Upper lobe of right lung (tissue), 1 donor: Measurements from ENCODE around the gene RAB40A. TPM values are rescaled to one million over a fixed set of nuclear protein-coding genes. Genes with fewer than 3 reads are reported as not detected.

Source experiments
- ATAC-seq: fragments of 200-7000 bp; cut with Tn5 transposase; one replicate; pipeline ENCODE4 v1.9.1; 2020; ENCODE audit warnings: mild to moderate bottlenecking, moderate library complexity
- DNase-seq: peaks from one replicate; pipeline ENCODE4 v3.0.0-alpha.2; 2020
- H3K27ac ChIP-seq: fragments of 200-600 bp; one replicate; pipeline ENCODE4 v1.8.0; 2022
- H3K27me3 ChIP-seq: fragments of 200-600 bp; one replicate; pipeline ENCODE4 v1.8.0; 2022; ENCODE audit warnings: mild to moderate bottlenecking
- H3K36me3 ChIP-seq: fragments of 200-600 bp; one replicate; pipeline ENCODE4 v1.8.0; 2022
- H3K4me1 ChIP-seq: fragments of 200-600 bp; one replicate; pipeline ENCODE4 v1.8.0; 2022
- H3K4me3 ChIP-seq: fragments of 200-600 bp; one replicate; pipeline ENCODE4 v1.8.0; 2022; ENCODE audit warnings: mild to moderate bottlenecking
- H3K9me3 ChIP-seq: fragments of 200-600 bp; one replicate; pipeline ENCODE4 v1.8.0; 2022
- intact Hi-C: fragments of 100-400 bp; cut with DNase I; formaldehyde crosslinking; loops from one replicate; pipeline ENCODE4 v1.11.0; 2022
- total RNA-seq: library from RNA; stranded (reverse); fragmentation: NEBNext Ultra II Directional; extraction: Animal tissue kit (Norgen Biotek cat#: 25700); gene quantifications from one replicate; pipeline ENCODE4 v1.2.1, GENCODE V29; 2021
- TF ChIP-seq, protein P1 (sequence below): fragments of 200-600 bp; IDR thresholded peaks from one replicate; pipeline ENCODE4 v1.8.0; 2022; ENCODE audit warnings: antibody characterized with exemption
- donor health status: DM: no; HTN: yes; CAD: no; lungs with severe emphysema.

RAB40A gene
- total RNA-seq, 1 donor from 2014 or later: 1.1 TPM

DNA sequence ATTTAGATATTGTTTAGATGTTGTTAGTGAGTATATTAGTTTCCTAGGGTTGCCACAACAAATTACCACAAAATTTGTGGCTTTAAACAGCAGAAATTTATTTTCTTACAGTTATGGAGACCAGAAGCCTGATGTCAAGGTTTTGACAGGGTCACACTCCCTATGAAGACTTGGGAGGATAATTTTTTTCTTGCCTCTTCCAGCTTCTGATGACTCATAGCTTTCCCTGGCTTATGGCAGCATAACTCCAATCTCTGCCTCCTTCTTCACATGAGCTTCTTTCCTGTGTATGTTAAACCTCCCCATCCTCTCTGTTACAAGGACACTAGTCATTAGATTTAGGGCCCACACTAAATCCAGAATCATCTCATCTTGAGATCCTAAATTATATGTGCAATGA, 20.9 kb upstream of the RAB40A start:
- H3K27me3 ChIP-seq: no peaks in the 10 kb centered on the region
- no peak overlapping the region for H3K4me3 ChIP-seq
- no peaks in the 10 kb centered on the region for H3K4me1 ChIP-seq
- DNase-seq: no peak
- ATAC-seq: no peak
- no peaks in the 10 kb centered on the region for H3K36me3 ChIP-seq
- intact Hi-C loops: no loop called here
- H3K9me3 ChIP-seq: no peaks in the 10 kb centered on the region
- TF ChIP-seq, protein P1, sequence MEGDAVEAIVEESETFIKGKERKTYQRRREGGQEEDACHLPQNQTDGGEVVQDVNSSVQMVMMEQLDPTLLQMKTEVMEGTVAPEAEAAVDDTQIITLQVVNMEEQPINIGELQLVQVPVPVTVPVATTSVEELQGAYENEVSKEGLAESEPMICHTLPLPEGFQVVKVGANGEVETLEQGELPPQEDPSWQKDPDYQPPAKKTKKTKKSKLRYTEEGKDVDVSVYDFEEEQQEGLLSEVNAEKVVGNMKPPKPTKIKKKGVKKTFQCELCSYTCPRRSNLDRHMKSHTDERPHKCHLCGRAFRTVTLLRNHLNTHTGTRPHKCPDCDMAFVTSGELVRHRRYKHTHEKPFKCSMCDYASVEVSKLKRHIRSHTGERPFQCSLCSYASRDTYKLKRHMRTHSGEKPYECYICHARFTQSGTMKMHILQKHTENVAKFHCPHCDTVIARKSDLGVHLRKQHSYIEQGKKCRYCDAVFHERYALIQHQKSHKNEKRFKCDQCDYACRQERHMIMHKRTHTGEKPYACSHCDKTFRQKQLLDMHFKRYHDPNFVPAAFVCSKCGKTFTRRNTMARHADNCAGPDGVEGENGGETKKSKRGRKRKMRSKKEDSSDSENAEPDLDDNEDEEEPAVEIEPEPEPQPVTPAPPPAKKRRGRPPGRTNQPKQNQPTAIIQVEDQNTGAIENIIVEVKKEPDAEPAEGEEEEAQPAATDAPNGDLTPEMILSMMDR: no peak
- peak overlapping the region; percentile 51 for H3K27ac ChIP-seq

DNA sequence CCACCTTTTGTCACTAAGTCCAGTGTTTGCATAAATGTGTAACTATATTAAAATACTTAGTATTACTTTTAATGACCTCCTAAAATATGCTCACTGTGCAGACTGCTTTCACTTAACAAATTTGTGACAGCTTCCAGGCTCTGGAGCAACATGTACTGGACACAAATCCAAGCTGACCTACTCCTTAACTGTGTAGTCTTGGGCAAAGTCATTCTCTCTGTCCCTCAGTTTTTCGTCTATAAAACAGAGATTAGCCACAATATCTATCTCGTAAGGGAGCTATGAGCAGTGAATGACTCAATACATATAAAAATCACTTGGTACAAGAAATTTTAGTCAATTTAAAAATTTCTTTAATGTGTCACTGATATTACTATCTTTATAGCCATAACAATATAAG, 20.4 kb upstream of the RAB40A start:
- Histone ChIP-seq H3K27ac (peak overlapping the region; percentile 51), H3K9me3 (no peaks in the 10 kb centered on the region), H3K36me3 (no peaks in the 10 kb centered on the region), H3K4me3 (no peak overlapping the region), H3K4me1 (no peaks in the 10 kb centered on the region), H3K27me3 (no peaks in the 10 kb centered on the region)
- intact Hi-C loops: loop anchor here (10.0 kb wide), 1 partner anchor 275 kb away; no protein-coding TSS in a partner anchor
- DNase-seq (no peak), ATAC-seq (no peak)
- TF ChIP-seq, protein P1: no peak

DNA sequence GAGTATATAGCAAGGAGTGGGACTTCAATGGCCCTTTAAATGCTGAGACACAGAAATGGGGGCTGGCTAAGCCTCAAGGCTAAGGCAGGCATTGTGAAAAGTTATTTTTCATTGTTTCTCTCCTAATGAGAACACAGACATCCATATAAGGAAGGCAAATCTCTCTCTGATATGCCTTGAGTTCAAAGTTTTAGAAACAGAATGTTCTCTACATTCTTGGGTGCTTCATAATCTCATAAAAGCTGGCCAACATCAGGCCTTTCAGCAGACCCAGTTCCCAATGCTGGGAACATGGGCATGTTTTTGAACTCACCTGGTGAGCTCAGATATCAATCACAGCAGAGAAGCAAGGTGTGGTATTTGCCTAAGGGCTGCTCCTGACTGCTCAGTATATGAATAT, 19.4 kb upstream of the RAB40A start:
- Histone ChIP-seq H3K4me1 (no peaks in the 10 kb centered on the region), H3K27ac (peak overlapping the region; percentile 55), H3K4me3 (no peak overlapping the region), H3K36me3 (no peaks in the 10 kb centered on the region), H3K9me3 (no peaks in the 10 kb centered on the region), H3K27me3 (no peaks in the 10 kb centered on the region)
- no peak for ATAC-seq
- TF ChIP-seq, protein P1: no peak
- DNase-seq: no peak
- intact Hi-C loops: loop anchor here (10.0 kb wide), 1 partner anchor 276 kb away; no protein-coding TSS in a partner anchor

DNA sequence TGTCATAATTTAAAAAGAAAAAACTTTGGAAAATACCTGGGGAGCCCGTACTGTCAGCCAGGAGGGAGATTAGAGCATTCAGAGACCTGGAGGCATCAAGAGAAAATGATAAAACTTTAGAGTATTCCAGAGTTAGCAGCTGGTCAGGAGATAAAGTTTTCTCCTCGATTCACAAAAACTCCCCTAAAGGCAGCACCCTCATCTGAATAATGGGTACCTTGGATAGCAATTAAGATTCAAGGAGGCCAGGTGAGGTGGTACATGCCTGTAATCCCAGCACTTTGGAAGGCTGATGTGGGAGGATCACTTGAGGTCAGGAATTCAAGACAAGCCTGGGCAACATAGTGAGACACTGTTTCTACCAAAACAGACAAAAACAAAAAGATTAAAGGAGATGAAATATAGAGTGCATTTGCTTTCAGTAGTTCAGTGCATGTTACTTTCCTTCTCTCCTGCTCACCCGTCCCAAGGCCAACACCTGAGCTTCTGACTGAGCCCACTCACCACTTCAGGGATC, 18.6 kb upstream of the RAB40A start:
- intact Hi-C loops: loop anchor here (10.0 kb wide), 1 partner anchor 277 kb away; no protein-coding TSS in a partner anchor
- TF ChIP-seq, protein P1: no peak
- ATAC-seq: no peak
- Histone ChIP-seq H3K4me3 (no peak overlapping the region), H3K27ac (peak overlapping the region; percentile 55), H3K4me1 (no peaks in the 10 kb centered on the region), H3K9me3 (no peaks in the 10 kb centered on the region), H3K27me3 (no peaks in the 10 kb centered on the region), H3K36me3 (no peaks in the 10 kb centered on the region)
- no peak for DNase-seq

DNA sequence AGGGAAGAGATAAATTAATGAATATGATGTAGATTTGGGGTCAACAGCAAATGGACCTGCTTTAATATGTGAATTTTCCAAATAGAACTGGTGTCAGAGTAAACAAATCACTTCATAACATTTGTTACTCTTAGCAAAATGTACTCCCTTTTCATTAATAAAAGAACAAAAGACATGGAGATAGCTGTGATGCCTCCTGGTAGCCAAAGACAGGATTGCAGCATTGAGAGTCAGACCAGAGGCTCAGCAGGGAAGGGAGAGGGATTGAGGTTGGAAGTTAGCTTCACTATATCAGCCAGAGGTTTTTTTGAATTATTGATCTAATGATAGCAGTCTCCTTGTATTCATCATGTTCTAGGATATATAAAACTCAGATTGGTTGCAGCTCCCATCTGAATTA, 17.4 kb upstream of the RAB40A start:
- TF ChIP-seq, protein P1: no peak
- no peaks in the 10 kb centered on the region for H3K36me3 ChIP-seq
- intact Hi-C loops: loop anchor here (10.0 kb wide), 1 partner anchor 278 kb away; no protein-coding TSS in a partner anchor
- no peaks in the 10 kb centered on the region for H3K4me1 ChIP-seq
- H3K27me3 ChIP-seq: no peaks in the 10 kb centered on the region
- DNase-seq (no peak), ATAC-seq (no peak)
- no peak overlapping the region for H3K4me3 ChIP-seq
- H3K9me3 ChIP-seq: no peaks in the 10 kb centered on the region
- peak overlapping the region; percentile 58 for H3K27ac ChIP-seq
